B cell (primary cell): ENCODE results near the gene DZIP1L. TPM values are rescaled to one million over a fixed set of nuclear protein-coding genes. Genes with fewer than 3 reads are reported as not detected.
"Not testable (repeated sequence)": the region's sequence is repeated elsewhere in the genome, so short reads cannot be mapped to it uniquely, and the experiment has no call there.

Experiments used
- ATAC-seq: fragments of 200-7000 bp; cut with Tn5 transposase; one replicate; pipeline ENCODE4 v1.10.0; 2021; ENCODE audit warnings: low read depth, mild to moderate bottlenecking, moderate number of reproducible peaks, moderate library complexity
- CTCF ChIA-PET: fragments of 350-600 bp; sonication (Branson Sonifier 250); formaldehyde crosslinking; loops from one replicate; lab custom pipeline; 2021; ENCODE audit warnings: antibody characterized with exemption, inconsistent platforms; lab: Charles Lee
- POLR2A ChIA-PET: fragments of 350-600 bp; sonication (Branson Sonifier 250); formaldehyde crosslinking; loops from one replicate; lab custom pipeline; 2021; ENCODE audit warnings: antibody characterized with exemption; lab: Charles Lee
- DNase-seq: peaks from one replicate; pipeline ENCODE4 v3.0.0; 2013
- H2AFZ ChIP-seq: 2 replicates; pipeline ENCODE4 v1.6.1; 2012; ENCODE audit warnings: mild to moderate bottlenecking, low read depth, low read length; ENCODE audit not compliant: insufficient read depth, poor library complexity, severe bottlenecking
- H3K27ac ChIP-seq, 2 donors: 1 replicate in 1 of 2; 2 replicates in 1 of 2; pipeline ENCODE4 v1.5.1; 2012 to 2013; ENCODE audit warnings: low read length in 2 of 2, mild to moderate bottlenecking in 2 of 2, moderate library complexity in 1 of 2
- H3K27me3 ChIP-seq, 4 experiments: fragments of 200-600 bp in 1 of 4; sonication (generic) in 1 of 4; replicated peaks in 1 of 4; 1 replicate in 2 of 4; 2 replicates in 2 of 4; pipeline versions ENCODE4 v1.6.1 to v1.7.0; 2013 to 2016; ENCODE audit warnings: low read length in 3 of 4, mild to moderate bottlenecking in 2 of 4, mixed read lengths in 1 of 4, moderate library complexity in 1 of 4; ENCODE audit not compliant: insufficient read depth in 4 of 4, control insufficient read depth in 3 of 4; ENCODE audit errors: control extremely low read depth in 1 of 4
- H3K36me3 ChIP-seq, 2 experiments: replicated peaks in 1 of 2; 1 replicate in 1 of 2; 2 replicates in 1 of 2; pipeline versions ENCODE4 v1.6.1 to v1.7.1; 2013; ENCODE audit warnings: low read length in 1 of 2; ENCODE audit not compliant: insufficient read depth in 2 of 2, control insufficient read depth in 1 of 2; ENCODE audit errors: control extremely low read depth in 1 of 2, extremely low read depth in 1 of 2
- H3K4me1 ChIP-seq, 2 donors: fragments of 200-600 bp in 1 of 2; sonication (generic) in 1 of 2; 1 replicate in 1 of 2; 2 replicates in 1 of 2; pipeline versions ENCODE4 v1.5.1 to v1.6.1; 2013 to 2017; ENCODE audit warnings: low read length in 2 of 2; ENCODE audit not compliant: control insufficient read depth in 2 of 2, insufficient read depth in 2 of 2
- H3K4me2 ChIP-seq: replicated peaks from 2 replicates; pipeline ENCODE3; 2012; ENCODE audit warnings: mild to moderate bottlenecking, low read depth, low read length; ENCODE audit not compliant: poor library complexity, severe bottlenecking
- H3K4me3 ChIP-seq, 5 experiments: fragments of 200-600 bp in 1 of 5; sonication (generic) in 1 of 5; 1 replicate in 3 of 5; 2 replicates in 2 of 5; pipeline versions ENCODE4 v1.5.1 to v1.7.0; 2011 to 2016; ENCODE audit warnings: low read length in 4 of 5, mild to moderate bottlenecking in 4 of 5, low read depth in 2 of 5, control low read depth in 1 of 5, moderate library complexity in 1 of 5; ENCODE audit not compliant: insufficient read depth in 1 of 5; ENCODE audit errors: control extremely low read depth in 1 of 5, extremely low read depth in 1 of 5
- H3K79me2 ChIP-seq: fragments of 200-600 bp; sonication (generic); one replicate; pipeline ENCODE4 v1.6.0; 2016; ENCODE audit warnings: low read length; ENCODE audit not compliant: control insufficient read depth, insufficient read depth
- H3K9ac ChIP-seq: fragments of 200-600 bp; sonication (generic); 2 replicates; pipeline ENCODE4 v1.6.1; 2017; ENCODE audit warnings: mild to moderate bottlenecking, low read length, moderate library complexity
- H3K9me3 ChIP-seq, 3 donors: one replicate each; pipeline versions ENCODE4 v1.6.1 to v1.7.1; 2013; ENCODE audit warnings: low read length in 2 of 3; ENCODE audit not compliant: control insufficient read depth in 2 of 3, insufficient read depth in 1 of 3; ENCODE audit errors: control extremely low read depth in 1 of 3
- H4K20me1 ChIP-seq: 2 replicates; pipeline ENCODE4 v1.6.0; 2012; ENCODE audit warnings: mild to moderate bottlenecking, low read length; ENCODE audit not compliant: insufficient read depth, control insufficient read depth, poor library complexity, severe bottlenecking
- H3K27ac Mint-ChIP-seq: one replicate; pipeline ENCODE4 v1.8.0; 2021; ENCODE audit warnings: mixed read lengths
- H3K27me3 Mint-ChIP-seq: one replicate; pipeline ENCODE4 v1.8.0; 2021; ENCODE audit warnings: mixed read lengths
- H3K4me1 Mint-ChIP-seq: one replicate; pipeline ENCODE4 v1.8.0; 2021; ENCODE audit warnings: mixed read lengths
- H3K4me3 Mint-ChIP-seq: one replicate; pipeline ENCODE4 v1.8.0; 2021; ENCODE audit warnings: mixed read lengths
- H3K9me3 Mint-ChIP-seq: one replicate; pipeline ENCODE4 v1.8.0; 2022; ENCODE audit warnings: mixed read lengths; ENCODE audit not compliant: insufficient read depth
- EZH2 ChIP-seq: IDR thresholded peaks from 2 replicates; pipeline ENCODE4 v1.6.1; 2012; ENCODE audit warnings: borderline replicate concordance, low read depth, mild to moderate bottlenecking, moderate library complexity, low read length; ENCODE audit not compliant: insufficient read depth, poor library complexity, severe bottlenecking
- WGBS: methylation state at CpG from one replicate; pipeline ENCODE4 v1.1.5; 2013; ENCODE audit warnings: missing lambda C conversion rate; ENCODE audit not compliant: insufficient coverage; 5-methylcytosine and 5-hydroxymethylcytosine counted together
- intact Hi-C: fragments of 100-400 bp; cut with micrococcal nuclease; formaldehyde crosslinking; loops from one replicate; pipeline ENCODE4 v1.10.0; 2022
- polyA plus RNA-seq: library from polyadenylated mRNA; depleted of rRNA; stranded (reverse); fragments of >200 nt; gene quantifications from 2 replicates; pipeline ENCODE4 v1.2.3, GENCODE V29; 2012
- total RNA-seq, 2 donors: library from RNA; stranded (reverse); fragments of 120-200 nt in 1 of 2; gene quantifications; 1 replicate in 1 of 2; 2 replicates in 1 of 2; pipeline versions ENCODE4 v1.2.3 to v1.2.4, GENCODE V29; 2013 to 2022
- TF ChIP-seq, protein P1 (sequence below): fragments of 200-600 bp; IDR thresholded peaks from one replicate; pipeline ENCODE4 v1.8.0; 2022; ENCODE audit warnings: antibody characterized with exemption, mild to moderate bottlenecking

DZIP1L gene
- total and polyA plus RNA-seq, 2 donors (not counting 1 experiment from before 2014, with no cell fraction given), result not detected

DNA sequence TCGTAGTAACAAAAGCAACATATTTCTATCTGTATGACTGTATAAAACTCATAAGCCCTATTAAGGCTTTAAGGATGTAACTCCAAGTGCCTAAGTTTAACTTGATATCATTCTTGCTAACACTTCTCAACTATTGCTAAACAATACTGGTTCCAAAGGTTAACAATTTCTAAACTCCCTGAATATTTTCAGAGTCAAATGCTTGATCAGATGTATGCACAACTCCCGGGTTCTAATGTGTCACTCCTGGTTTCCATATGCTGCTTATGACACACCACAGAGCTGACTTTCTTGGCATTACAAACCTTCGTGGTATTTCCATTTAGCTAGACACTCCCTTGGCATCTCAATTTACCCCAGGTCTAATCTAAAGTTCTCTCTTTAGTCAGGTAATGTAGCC lies 26.3 kb downstream of the DZIP1L start:
- Histone ChIP-seq H3K27ac (no peak overlapping the region), H3K36me3 (no peaks in the 10 kb centered on the region), H3K4me3 (no peak overlapping the region), H3K4me2 (no peak overlapping the region), H3K27me3 (no peaks in the 10 kb centered on the region), H3K79me2 (no peaks in the 10 kb centered on the region), H2AFZ (no peak overlapping the region), H3K4me1 (no peaks in the 10 kb centered on the region), H3K9me3 (no peaks in the 10 kb centered on the region), H4K20me1 (no peaks in the 10 kb centered on the region), H3K9ac (no peak overlapping the region)
- Mint-ChIP-seq H3K4me3 (no peak overlapping the region), H3K4me1 (no peaks in the 10 kb centered on the region), H3K27me3 (peaks cover 13% of the 10 kb centered on the region), H3K27ac (no peak overlapping the region), H3K9me3 (no peaks in the 10 kb centered on the region)
- ATAC-seq (no peak), DNase-seq (no peak)
- intact Hi-C loops, result no loop called here
- CTCF ChIA-PET, result no interaction called here
- POLR2A ChIA-PET, result no interaction called here
- 84% methylated on average over 2 of the region's 3 CpGs for WGBS
- TF ChIP-seq EZH2, result no peak
- TF ChIP-seq, protein P1, sequence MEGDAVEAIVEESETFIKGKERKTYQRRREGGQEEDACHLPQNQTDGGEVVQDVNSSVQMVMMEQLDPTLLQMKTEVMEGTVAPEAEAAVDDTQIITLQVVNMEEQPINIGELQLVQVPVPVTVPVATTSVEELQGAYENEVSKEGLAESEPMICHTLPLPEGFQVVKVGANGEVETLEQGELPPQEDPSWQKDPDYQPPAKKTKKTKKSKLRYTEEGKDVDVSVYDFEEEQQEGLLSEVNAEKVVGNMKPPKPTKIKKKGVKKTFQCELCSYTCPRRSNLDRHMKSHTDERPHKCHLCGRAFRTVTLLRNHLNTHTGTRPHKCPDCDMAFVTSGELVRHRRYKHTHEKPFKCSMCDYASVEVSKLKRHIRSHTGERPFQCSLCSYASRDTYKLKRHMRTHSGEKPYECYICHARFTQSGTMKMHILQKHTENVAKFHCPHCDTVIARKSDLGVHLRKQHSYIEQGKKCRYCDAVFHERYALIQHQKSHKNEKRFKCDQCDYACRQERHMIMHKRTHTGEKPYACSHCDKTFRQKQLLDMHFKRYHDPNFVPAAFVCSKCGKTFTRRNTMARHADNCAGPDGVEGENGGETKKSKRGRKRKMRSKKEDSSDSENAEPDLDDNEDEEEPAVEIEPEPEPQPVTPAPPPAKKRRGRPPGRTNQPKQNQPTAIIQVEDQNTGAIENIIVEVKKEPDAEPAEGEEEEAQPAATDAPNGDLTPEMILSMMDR, result no peak

DNA sequence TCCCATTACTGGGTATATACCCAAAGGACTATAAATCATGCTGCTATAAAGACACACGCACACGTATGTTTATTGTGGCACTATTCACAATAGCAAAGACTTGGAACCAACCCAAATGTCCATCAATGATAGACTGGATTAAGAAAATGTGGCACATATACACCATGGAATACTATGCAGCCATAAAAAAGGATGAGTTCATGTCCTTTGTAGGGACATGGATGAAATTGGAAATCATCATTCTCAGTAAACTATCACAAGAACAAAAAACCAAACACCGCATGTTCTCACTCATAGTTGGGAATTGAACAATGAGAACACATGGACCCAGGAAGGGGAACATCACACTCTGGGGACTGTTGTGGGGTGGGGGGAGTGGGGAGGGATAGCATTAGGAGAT lies 29.7 kb downstream of the DZIP1L start:
- H3K4me1 Mint-ChIP-seq, CTCF ChIA-PET, POLR2A ChIA-PET, H3K27me3 ChIP-seq, intact Hi-C loops, H4K20me1 ChIP-seq, H3K4me2 ChIP-seq, H3K4me3 Mint-ChIP-seq, H3K9me3 Mint-ChIP-seq, DNase-seq, H3K4me3 ChIP-seq, H2AFZ ChIP-seq, H3K9ac ChIP-seq, H3K27ac ChIP-seq, H3K9me3 ChIP-seq, H3K27ac Mint-ChIP-seq, H3K79me2 ChIP-seq, ATAC-seq, H3K4me1 ChIP-seq, H3K36me3 ChIP-seq: not testable (repeated sequence)
- WGBS, result no CpG with 5 or more reads among the region's 3 CpGs
- peaks cover 32% of the 10 kb centered on the region for H3K27me3 Mint-ChIP-seq
